ENCODE results near the gene NADSYN1. TPM values are rescaled to one million over a fixed set of nuclear protein-coding genes. Genes with fewer than 3 reads are reported as not detected.

The NADSYN1 gene
- total and polyA plus RNA-seq, 2 of the 13 experiments (the other 11 are each of a cell fraction or from before 2014, with no cell fraction given): 35.7 to 51.5 TPM

DNA sequence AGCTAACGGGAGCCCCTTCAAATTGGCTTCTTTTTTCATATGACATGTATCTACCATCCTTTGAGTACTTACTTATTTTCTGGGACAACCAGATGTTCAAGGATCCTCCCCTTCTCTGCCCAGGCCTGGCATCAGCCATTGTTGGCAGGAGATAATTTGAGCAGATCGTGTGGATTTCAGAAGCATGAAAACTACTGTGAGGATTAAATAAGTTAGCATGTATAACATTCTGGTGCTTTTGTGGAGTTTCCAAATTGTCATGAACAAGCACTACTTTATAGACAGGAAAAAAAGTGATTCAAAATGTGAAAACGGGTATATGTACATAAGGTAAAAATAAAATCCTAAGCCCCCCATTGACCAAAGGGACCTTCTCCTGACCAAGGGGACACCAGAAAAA, 2.1 kb upstream of the NADSYN1 start:
- Histone ChIP-seq H3K4me2 (ENCODE audit: low read depth, low read length) (peak overlapping the region; percentile 79), H2AFZ (ENCODE audit: low read length) (no peak overlapping the region), H3K27me3 (ENCODE audit: control insufficient read depth in 1 of 2, insufficient read depth in 2 of 2, low read length in 2 of 2) (no peaks in the 10 kb centered on the region), H3K4me1 (ENCODE audit: insufficient read depth, low read length) (peaks cover 59% of the 10 kb centered on the region), H3K9me3 (ENCODE audit: low read length) (no peaks in the 10 kb centered on the region), H3K36me3 (replicated peaks in 1 of 2; ENCODE audit: control insufficient read depth in 1 of 2, insufficient read depth in 2 of 2, low read length in 2 of 2) (peaks cover 4 to 22% of the 10 kb centered on the region in 2 experiments; a peak in 4 of 5 replicates), H3K79me2 (ENCODE audit: insufficient read depth, low read length) (peaks cover 54% of the 10 kb centered on the region), H3K4me3 (replicated peaks in 1 of 3; ENCODE audit: insufficient read depth in 1 of 3, low read depth in 2 of 3, low read length in 3 of 3) (no peak overlapping the region; a peak in 1 of 6 replicates), H3K9ac (ENCODE audit: insufficient read depth, low read depth, low read length) (no peak overlapping the region), H3K27ac (ENCODE audit: extremely low read length, insufficient read depth, low read length) (no peak overlapping the region), H4K20me1 (ENCODE audit: insufficient read depth, low read length) (peaks cover 9% of the 10 kb centered on the region)
- in situ Hi-C loops (cut with HindIII; ENCODE audit: extremely low pct_ligation_motif_present, low pct_unique_long_range_greater_than_20kb) (no loop called here), intact Hi-C loops (cut with micrococcal nuclease; ENCODE audit: unreplicated experiment) (no loop called here)
- no peak for DNase-seq (ENCODE audit: low spot score)
- FAIRE-seq: no peak
- POLR2A ChIA-PET: no interaction called here
- no TSS peak for BruUV-seq (replicated peaks)
- ATAC-seq: no peak
- TF ChIP-seq, protein P1, sequence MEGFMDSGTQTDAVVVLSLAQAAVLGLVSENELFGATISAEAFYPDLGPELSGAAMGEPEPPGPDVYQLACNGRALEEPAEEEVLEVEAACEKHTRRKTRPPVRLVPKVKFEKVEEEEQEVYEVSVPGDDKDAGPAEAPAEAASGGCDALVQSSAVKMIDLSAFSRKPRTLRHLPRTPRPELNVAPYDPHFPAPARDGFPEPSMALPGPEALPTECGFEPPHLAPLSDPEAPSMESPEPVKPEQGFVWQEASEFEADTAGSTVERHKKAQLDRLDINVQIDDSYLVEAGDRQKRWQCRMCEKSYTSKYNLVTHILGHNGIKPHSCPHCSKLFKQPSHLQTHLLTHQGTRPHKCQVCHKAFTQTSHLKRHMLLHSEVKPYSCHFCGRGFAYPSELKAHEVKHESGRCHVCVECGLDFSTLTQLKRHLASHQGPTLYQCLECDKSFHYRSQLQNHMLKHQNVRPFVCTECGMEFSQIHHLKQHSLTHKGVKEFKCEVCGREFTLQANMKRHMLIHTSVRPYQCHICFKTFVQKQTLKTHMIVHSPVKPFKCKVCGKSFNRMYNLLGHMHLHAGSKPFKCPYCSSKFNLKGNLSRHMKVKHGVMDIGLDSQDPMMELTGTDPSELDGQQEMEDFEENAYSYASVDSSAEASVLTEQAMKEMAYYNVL (CRISPR knock-in tag; IDR thresholded peaks at IDR 0.05; ENCODE audit: borderline replicate concordance): no peak
- TF ChIP-seq SP1 (IDR thresholded peaks at IDR 0.05) (no peak), SP1 (CRISPR knock-in tag; IDR thresholded peaks at IDR 0.05) (no peak), MBNL3 (CRISPR knock-in tag; conservative IDR thresholded peaks at IDR 0.05) (no peak), ZNF264 (CRISPR knock-in tag; IDR thresholded peaks at IDR 0.05) (no peak), CCDC6 (CRISPR knock-in tag; IDR thresholded peaks at IDR 0.05) (no peak), SRSF1 (optimal IDR thresholded peaks at IDR 0.05; ENCODE audit: low read depth, low read length) (no peak), RBM22 (optimal IDR thresholded peaks at IDR 0.05; ENCODE audit: low read length) (no peak), SRY (CRISPR knock-in tag; IDR thresholded peaks at IDR 0.05) (no peak), SIN3B (IDR thresholded peaks at IDR 0.05; ENCODE audit: low read length) (no peak)
- TF ChIP-seq, protein P2, sequence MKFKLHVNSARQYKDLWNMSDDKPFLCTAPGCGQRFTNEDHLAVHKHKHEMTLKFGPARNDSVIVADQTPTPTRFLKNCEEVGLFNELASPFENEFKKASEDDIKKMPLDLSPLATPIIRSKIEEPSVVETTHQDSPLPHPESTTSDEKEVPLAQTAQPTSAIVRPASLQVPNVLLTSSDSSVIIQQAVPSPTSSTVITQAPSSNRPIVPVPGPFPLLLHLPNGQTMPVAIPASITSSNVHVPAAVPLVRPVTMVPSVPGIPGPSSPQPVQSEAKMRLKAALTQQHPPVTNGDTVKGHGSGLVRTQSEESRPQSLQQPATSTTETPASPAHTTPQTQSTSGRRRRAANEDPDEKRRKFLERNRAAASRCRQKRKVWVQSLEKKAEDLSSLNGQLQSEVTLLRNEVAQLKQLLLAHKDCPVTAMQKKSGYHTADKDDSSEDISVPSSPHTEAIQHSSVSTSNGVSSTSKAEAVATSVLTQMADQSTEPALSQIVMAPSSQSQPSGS (CRISPR knock-in tag; IDR thresholded peaks at IDR 0.05): no peak
- CTCF ChIA-PET (ENCODE audit: low intra/inter-chr PET ratio, low total read pairs): no interaction called here
- WGBS (ENCODE audit: low lambda C conversion rate): 91% methylated on average over 3 of the region's 3 CpGs
